Measurements from ENCODE around the gene PCBP3.

The PCBP3 gene

DNA sequence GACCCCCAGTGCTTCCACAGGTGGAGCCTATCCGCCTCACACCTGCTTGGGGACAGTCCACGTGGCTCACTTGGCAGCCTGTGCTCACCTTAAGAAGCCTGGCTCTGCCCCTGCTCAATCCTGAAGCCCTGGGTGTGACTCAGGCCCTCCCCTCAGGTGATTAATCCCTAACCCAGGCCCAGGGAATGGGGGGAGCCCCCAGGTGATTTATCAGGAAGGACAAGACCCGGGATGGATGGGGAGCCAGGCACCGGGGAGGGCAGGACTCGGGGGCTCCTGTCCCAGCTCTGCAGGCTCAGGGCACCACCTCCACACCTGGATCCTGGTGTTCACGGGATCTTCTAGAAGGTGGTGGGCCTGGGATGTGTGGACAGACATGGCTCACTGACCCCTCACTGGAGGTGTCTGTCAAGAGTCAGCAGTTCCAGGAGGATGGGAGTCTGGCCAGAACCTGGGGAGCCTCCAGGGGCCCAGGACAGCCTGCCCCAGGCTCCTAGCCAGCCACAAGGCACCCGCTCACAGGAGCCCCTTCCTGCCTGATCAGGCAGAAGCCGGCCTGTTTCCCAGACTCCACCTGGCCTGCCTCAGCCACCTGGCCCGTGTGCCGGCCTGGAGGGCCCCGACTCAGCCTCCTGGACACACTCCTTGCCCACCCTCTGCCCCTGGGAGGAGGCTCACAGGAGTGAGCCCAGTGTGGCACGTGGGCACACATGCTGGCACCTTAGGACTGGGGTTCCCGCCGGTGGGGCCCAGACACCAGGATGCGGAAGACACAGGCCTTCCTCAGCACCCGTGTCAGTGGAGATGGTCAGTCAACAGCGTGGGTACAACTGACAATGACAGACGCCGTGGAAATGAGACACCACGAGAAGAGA lies 299.5 kb downstream of the PCBP3 start:
- Histone ChIP-seq H4K20me1 (ENCODE audit: insufficient read depth, low read length) (0 out of 2 replicates have a peak, but pooled peaks cover 3% of the 10 kb centered on the region), H2AFZ (ENCODE audit: low read depth, low read length) (no peak overlapping the region), H3K27ac (ENCODE audit: low read length) (no peak overlapping the region), H3K4me2 (ENCODE audit: insufficient read depth, low read length) (no peak overlapping the region), H3K36me3 (ENCODE audit: insufficient read depth, low read length) (no peaks in the 10 kb centered on the region), H3K4me1 (ENCODE audit: insufficient read depth, low read length) (no peaks in the 10 kb centered on the region), H3K79me2 (ENCODE audit: insufficient read depth, low read length) (no peaks in the 10 kb centered on the region), H3K9ac (ENCODE audit: low read depth, low read length) (no peak overlapping the region), H3K9me3 (ENCODE audit: insufficient read depth, low read length, severe bottlenecking) (no peaks in the 10 kb centered on the region), H3K4me3 (ENCODE audit: low read depth in 1 of 2, low read length in 2 of 2) (no peak overlapping the region), H3K27me3 (ENCODE audit: insufficient read depth, low read length, poor library complexity) (no peaks in the 10 kb centered on the region)
- TF ChIP-seq EZH2 (IDR thresholded peaks at IDR 0.05; ENCODE audit: borderline replicate concordance, low read depth, low read length, severe bottlenecking): no peak
- TF ChIP-seq, protein P1, sequence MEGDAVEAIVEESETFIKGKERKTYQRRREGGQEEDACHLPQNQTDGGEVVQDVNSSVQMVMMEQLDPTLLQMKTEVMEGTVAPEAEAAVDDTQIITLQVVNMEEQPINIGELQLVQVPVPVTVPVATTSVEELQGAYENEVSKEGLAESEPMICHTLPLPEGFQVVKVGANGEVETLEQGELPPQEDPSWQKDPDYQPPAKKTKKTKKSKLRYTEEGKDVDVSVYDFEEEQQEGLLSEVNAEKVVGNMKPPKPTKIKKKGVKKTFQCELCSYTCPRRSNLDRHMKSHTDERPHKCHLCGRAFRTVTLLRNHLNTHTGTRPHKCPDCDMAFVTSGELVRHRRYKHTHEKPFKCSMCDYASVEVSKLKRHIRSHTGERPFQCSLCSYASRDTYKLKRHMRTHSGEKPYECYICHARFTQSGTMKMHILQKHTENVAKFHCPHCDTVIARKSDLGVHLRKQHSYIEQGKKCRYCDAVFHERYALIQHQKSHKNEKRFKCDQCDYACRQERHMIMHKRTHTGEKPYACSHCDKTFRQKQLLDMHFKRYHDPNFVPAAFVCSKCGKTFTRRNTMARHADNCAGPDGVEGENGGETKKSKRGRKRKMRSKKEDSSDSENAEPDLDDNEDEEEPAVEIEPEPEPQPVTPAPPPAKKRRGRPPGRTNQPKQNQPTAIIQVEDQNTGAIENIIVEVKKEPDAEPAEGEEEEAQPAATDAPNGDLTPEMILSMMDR (IDR thresholded peaks at IDR 0.05; ENCODE audit: borderline replicate concordance, extremely low read depth, low read length, poor library complexity, severe bottlenecking): no peak
- ATAC-seq (ENCODE audit: insufficient read depth, low read depth) (no peak), DNase-seq (no peak)

DNA sequence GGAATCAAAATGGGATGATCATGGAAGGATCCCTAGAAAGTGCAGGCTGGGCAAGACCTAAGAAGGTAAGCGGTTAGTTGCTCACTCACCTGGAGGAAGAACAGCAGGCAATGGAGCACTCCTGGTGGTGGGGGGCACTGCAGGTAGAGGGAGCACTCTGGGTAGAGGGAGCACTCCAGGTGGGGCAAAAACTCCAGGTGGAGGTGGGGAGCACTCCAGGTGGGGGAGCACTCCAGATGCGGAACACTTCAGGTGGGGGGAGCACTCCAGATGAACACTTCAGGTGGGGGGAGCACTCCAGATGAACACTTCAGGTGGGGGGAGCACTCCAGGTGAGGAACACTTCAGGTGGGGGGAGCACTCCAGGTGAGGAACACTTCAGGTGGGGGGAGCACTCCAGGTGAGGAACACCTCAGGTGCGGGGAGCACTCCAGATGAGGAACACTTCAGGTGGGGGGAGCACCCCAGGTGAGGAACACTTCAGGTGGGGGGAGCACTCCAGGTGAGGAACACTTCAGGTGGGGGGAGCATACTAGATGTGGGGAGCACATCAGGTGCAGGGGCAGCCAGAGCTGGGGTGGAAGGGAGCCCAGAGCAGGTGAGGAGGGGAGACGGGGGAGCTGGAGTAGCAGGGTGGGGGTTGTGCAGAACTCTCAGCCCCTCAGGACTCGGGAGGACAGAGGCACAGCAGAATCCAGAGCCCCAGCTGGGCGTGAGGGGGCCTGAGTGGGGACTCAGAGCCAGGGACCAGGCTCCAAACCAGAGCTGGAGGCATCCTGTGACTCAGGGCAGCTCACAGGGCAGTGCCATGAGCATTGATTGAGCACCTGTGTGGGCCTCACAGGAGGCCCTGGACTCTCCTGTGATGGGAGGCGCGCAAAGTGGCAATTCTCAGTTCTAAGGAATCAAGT lies 300.4 kb downstream of the PCBP3 start:
- Histone ChIP-seq H3K9me3 (ENCODE audit: insufficient read depth, low read length, severe bottlenecking) (no peaks in the 10 kb centered on the region), H3K36me3 (ENCODE audit: insufficient read depth, low read length) (no peaks in the 10 kb centered on the region), H3K27me3 (ENCODE audit: insufficient read depth, low read length, poor library complexity) (no peaks in the 10 kb centered on the region), H2AFZ (ENCODE audit: low read depth, low read length) (no peak overlapping the region), H3K9ac (ENCODE audit: low read depth, low read length) (no peak overlapping the region), H3K79me2 (ENCODE audit: insufficient read depth, low read length) (no peaks in the 10 kb centered on the region), H4K20me1 (ENCODE audit: insufficient read depth, low read length) (0 out of 2 replicates have a peak, but pooled peaks cover 3% of the 10 kb centered on the region), H3K4me1 (ENCODE audit: insufficient read depth, low read length) (no peaks in the 10 kb centered on the region), H3K4me2 (ENCODE audit: insufficient read depth, low read length) (no peak overlapping the region), H3K4me3 (ENCODE audit: low read depth in 1 of 2, low read length in 2 of 2) (no peak overlapping the region), H3K27ac (ENCODE audit: low read length) (no peak overlapping the region)
- ATAC-seq (ENCODE audit: insufficient read depth, low read depth): peak; percentile 45; the same call in 2 of the 3 replicates
- TF ChIP-seq, protein P1 (IDR thresholded peaks at IDR 0.05; ENCODE audit: borderline replicate concordance, extremely low read depth, low read length, poor library complexity, severe bottlenecking): no peak
- TF ChIP-seq EZH2 (IDR thresholded peaks at IDR 0.05; ENCODE audit: borderline replicate concordance, low read depth, low read length, severe bottlenecking): no peak
- DNase-seq: no peak

DNA sequence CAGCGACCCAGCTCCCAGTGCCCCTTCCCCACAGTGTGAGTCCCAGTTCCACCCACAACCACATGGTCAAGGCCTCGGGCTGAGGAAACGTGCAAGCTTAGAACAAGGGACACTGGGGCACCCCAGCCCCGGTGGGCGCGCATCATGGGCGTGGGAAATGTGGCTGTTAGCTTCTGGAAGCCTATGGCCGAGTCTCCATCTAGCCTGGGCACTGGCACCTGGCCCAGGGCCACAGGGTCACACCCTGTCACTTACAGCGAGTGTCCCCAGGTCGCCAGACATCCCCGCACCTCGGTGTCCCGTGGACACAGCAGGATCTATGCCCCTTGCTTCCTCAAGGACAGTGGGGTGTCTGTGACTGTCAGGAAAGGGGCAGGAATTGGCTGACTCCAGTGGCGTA lies 301.1 kb downstream of the PCBP3 start:
- ATAC-seq (ENCODE audit: insufficient read depth, low read depth): no peak
- H3K9ac ChIP-seq (ENCODE audit: low read depth, low read length): no peak overlapping the region
- H3K4me1 ChIP-seq (ENCODE audit: insufficient read depth, low read length): no peaks in the 10 kb centered on the region
- H3K4me3 ChIP-seq (ENCODE audit: low read depth in 1 of 2, low read length in 2 of 2): no peak overlapping the region
- no peaks in the 10 kb centered on the region for H3K79me2 ChIP-seq (ENCODE audit: insufficient read depth, low read length)
- H3K4me2 ChIP-seq (ENCODE audit: insufficient read depth, low read length): no peak overlapping the region
- no peak overlapping the region for H2AFZ ChIP-seq (ENCODE audit: low read depth, low read length)
- no peaks in the 10 kb centered on the region for H3K27me3 ChIP-seq (ENCODE audit: insufficient read depth, low read length, poor library complexity)
- no peak for DNase-seq
- H4K20me1 ChIP-seq (ENCODE audit: insufficient read depth, low read length): 0 out of 2 replicates have a peak, but pooled peaks cover 3% of the 10 kb centered on the region
- H3K27ac ChIP-seq (ENCODE audit: low read length): no peak overlapping the region
- no peaks in the 10 kb centered on the region for H3K36me3 ChIP-seq (ENCODE audit: insufficient read depth, low read length)
- no peak for TF ChIP-seq EZH2 (IDR thresholded peaks at IDR 0.05; ENCODE audit: borderline replicate concordance, low read depth, low read length, severe bottlenecking)
- TF ChIP-seq, protein P1 (IDR thresholded peaks at IDR 0.05; ENCODE audit: borderline replicate concordance, extremely low read depth, low read length, poor library complexity, severe bottlenecking): no peak
- H3K9me3 ChIP-seq (ENCODE audit: insufficient read depth, low read length, severe bottlenecking): no peaks in the 10 kb centered on the region
